ENCODE results near the gene GPAT2.
"Not testable (repeated sequence)": the region's sequence is repeated elsewhere in the genome, so short reads cannot be mapped to it uniquely, and the experiment has no call there.

DNA sequence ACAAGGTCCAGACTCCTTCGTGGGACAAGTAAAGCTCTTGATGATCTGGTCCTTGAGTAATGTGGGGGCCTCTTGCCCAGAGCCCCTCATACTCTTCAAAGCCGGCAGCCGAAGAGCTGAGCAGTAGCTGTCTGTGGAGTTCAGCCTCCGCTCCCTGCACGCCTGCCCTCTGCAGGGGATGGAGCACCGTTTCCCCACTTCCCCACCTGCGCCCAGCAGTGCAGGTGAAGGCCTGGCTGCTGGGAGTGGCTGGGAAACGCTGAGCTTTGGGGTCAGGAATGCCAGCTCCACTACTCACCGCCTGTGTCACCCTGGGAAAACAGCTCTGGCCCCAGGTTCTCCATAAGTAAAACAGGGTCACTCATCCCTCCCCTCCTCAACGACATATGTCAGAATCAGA, 24.9 kb downstream of the GPAT2 start:
- TF ChIP-seq, protein P1, sequence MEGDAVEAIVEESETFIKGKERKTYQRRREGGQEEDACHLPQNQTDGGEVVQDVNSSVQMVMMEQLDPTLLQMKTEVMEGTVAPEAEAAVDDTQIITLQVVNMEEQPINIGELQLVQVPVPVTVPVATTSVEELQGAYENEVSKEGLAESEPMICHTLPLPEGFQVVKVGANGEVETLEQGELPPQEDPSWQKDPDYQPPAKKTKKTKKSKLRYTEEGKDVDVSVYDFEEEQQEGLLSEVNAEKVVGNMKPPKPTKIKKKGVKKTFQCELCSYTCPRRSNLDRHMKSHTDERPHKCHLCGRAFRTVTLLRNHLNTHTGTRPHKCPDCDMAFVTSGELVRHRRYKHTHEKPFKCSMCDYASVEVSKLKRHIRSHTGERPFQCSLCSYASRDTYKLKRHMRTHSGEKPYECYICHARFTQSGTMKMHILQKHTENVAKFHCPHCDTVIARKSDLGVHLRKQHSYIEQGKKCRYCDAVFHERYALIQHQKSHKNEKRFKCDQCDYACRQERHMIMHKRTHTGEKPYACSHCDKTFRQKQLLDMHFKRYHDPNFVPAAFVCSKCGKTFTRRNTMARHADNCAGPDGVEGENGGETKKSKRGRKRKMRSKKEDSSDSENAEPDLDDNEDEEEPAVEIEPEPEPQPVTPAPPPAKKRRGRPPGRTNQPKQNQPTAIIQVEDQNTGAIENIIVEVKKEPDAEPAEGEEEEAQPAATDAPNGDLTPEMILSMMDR (conservative IDR thresholded peaks at IDR 0.05; ENCODE audit: low read depth, low read length): not testable (repeated sequence)
- not testable (repeated sequence) for TF ChIP-seq EZH2 (IDR thresholded peaks at IDR 0.05; ENCODE audit: borderline replicate concordance, low read depth, low read length, poor library complexity, severe bottlenecking)
